ENCODE data around the gene RIMS1.

The RIMS1 gene

DNA sequence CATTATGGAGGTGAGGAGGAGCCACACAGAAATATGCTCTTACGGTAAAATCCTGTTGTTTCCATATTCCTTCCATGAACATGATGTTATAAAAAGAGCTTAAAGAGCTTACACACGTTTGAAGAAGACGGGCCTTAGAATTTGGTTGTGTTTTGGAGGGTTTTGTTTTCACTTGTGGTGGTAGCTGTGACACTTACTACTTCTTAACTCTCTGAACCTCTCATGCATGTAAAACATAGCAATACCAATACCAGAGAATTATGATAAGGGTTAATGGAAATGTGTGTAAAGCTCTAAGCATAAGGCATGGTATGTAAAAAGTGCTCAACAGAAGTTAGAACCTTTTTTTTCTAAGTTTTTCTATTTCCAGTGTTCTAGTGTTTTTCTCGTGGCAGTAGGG is 479.4 kb downstream of the RIMS1 start:
- DNase-seq = no peak

DNA sequence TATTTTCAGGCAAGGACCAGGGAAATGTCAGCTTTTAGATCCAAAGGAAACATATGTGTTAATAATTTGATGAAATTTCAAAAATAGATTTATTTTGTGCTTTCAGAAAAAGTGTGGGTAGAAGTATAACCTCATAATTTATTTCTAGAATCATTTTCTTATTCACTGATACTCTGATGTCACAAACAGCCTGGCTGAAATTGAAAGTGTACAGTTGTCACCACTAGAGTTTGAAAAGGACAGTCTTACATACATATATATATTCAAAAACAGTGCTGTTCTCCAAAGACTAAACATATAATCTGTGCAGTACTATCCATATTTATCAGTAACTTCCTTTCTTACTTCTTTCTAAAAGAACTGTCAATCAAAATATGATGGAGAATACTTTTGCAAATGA is 481.1 kb downstream of the RIMS1 start:
- DNase-seq = no peak

DNA sequence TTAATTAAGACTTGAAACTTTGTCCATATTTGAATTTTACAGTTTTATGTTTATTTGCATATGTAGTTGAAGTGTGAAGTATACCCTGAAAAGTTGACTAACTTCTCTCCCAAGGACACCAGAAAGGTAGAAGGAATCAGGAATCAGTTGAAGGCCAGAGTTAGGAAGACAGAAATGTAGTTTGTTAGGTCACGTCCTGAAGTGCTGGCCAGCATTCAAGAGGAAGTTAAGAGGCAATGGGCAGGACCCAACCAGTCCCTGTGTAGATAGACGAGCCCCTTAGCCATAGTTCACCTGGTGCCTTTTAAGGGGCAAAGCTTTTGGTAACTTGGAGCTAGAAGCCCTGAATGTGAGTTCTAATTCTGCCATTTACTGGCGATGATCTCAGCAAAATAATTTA is 485.1 kb downstream of the RIMS1 start:
- DNase-seq = no peak

DNA sequence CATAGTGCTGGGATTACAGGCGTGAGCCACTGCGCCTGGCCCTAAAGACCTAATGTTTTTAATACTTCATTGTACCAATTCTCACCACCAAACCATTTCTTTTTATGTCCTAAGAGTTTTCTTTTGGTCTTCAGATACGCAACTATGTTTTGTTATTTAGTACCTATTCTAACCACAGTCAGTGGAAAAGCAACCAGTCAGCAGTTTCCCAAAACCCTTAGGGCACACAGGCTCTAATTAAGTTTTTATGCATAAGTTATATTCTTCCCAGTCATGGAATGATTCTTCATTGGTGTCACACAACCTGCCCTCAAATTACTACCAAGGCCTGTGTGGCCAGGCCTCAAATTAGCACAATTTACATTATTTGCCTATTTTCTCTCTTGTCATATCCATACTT is 487.8 kb downstream of the RIMS1 start:
- DNase-seq = no peak

DNA sequence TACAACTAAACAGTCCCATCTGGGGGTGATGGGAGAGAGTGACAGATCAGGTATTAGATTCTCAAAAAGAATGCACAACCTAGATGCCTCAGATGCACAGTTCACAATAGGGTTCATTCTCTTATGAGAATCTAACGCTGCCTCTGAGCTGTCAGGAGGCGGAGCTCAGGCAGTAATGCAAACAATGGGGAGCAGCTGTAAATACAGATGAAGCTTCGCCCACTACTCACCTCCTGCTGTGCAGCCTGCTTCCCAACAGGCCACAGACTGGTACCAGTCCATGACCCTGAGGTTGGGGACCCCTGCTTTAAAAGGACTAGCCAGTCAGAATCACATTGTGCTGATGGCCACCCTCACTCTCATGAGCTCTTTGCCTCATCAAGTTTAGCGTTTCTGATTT is 488.5 kb downstream of the RIMS1 start:
- no peak for DNase-seq

DNA sequence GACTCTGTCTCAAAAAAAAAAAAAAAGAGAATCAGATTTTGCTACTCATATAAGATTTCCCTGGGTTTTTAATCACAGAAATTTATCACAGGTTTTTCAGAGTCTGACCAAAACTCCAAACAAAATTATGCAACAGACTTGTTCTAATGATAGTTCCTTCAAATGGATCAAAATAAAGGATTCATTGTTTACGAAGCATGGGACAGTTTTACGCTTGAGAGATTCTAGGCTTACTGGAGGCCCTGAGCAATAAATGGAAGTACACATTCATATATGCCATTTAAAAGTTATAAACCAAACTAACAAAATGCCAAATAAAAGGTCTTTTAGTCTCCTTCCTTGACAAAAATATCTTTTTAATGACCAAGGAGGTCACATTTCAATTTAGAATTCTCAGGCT is 490.4 kb downstream of the RIMS1 start:
- DNase-seq = no peak

DNA sequence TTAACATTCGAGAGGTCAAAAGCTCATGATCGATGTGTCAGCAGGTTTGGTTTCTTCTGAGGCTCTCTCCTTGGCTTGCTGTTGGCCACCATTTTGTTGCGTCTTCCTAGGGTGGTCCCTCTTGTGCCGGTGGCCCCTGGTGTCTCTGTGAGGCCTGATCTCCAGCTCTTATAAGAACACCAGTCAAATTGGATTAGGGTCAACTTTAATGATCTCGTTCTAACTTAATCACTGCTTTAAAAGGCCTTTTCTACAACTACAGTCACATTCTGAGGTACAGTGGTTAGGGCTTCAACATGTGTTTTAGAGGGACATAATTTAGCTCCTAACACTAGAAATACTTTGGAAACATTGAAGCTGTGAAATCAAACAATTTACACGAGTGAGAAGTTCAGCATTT is 494.7 kb downstream of the RIMS1 start:
- no peak for DNase-seq

DNA sequence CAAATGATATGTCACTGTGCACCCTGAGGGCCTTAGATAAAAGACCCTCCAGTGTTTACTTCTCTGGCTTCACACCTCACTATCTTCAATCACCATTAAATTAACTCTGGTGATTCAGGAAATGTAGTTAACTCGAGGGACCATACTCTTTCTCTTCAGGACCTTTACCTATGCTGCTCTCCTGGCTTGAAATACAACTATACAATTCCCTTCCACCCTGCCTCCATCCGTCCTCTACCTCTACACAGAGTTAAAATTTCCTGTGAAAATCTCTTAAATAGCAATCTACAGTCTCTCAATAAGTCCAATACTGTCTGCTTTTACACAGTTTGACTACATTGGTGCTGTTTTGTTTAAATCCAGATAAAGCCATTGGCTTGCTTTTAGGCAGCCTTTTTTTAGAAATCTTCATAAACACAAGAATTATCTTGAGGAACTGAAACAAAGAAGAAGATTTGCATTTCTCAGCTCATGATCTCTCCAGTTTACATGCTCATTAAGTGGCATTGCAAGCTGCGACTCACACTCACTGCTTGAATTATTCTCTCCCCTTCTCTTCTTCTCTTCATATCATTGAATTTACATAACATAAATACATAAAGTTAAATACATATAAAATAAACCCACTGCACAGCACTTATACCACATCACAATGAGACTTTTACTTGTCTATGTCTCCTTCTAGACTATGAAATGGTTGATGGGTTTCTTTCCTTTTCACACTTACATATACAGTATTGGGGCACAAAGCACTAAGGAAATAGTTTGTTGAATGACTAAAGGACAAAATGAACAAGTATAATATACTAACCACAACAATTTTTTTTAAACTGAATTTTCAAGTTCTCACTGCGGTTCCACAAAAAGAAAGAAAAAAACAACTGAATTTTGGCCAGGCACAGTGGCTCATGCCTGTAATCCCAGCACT is 496.5 kb downstream of the RIMS1 start:
- DNase-seq = no peak

DNA sequence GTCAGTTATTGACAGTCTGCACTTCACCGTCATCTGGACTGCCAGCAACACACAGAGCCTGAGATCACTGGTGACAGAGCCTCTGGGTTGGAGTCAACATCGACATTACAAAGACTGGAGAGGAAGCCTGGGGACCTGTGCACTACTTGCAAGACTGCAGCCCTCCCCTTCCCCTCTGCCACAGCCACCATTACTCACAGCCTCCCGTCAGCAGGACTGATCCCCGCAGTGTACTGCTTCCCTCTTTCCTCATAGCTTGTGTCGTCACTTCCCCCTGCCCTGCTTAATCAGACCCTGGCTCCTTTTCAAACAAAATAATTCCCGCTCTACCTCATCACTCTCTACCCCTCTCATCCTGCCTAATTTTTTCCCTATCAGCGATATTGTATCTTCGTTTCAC is 500.0 kb downstream of the RIMS1 start:
- DNase-seq = no peak

DNA sequence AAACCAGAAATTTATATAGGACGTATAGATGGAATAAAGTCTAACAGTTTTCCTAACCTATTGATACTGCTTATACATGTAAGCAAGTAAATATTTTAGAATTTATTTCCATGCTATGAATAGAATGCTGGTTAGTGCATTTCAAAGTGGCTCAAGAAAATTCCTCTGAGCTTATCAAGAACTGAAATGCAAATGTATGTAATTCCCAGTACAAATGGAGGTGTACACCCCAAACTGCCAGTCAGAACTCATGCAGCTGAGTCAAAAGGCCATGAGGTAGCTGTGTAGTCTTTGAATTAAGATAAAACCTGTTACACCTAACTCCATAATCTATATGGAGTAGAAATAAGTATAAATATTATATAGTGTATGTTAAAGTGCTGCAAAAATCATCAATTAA is 503.3 kb downstream of the RIMS1 start:
- no peak for DNase-seq

DNA sequence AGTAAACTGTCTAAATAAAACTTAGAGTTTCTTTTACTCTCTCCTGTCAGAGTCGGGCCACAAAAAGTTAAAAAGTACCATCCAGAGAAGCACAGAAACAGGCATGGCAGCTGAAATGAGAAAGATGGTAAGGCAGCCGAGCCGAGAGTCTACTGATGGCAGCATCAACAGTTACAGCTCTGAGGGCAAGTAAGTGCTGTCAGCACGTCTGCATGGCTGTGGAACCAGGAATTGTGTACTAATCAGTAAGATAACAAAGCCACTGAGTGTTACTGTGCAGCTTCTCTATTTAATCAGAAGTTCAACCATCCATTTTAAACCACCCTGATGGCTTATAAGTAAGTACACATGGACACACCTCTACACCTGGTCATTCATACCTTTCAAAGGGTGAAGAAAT is 504.2 kb downstream of the RIMS1 start:
- no peak for DNase-seq

DNA sequence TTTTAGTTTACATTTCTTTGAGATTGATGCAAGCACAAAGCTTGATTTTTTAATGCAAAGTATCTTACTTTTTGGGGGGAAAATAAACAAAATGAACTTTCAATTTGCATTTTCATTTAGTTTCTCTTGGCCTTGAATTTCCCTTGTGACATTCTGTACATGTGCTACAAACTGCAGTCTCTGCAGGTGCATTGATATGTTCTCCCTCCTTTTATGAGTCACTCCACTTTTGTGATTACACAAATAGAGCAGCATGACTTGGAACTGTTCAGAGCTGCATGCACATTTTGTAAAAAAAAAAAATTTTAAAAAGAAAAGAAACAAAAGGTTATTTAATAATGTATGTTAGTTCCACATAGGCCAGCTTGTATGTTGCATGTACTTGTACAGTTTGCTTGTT is 515.5 kb downstream of the RIMS1 start:
- no peak for DNase-seq

DNA sequence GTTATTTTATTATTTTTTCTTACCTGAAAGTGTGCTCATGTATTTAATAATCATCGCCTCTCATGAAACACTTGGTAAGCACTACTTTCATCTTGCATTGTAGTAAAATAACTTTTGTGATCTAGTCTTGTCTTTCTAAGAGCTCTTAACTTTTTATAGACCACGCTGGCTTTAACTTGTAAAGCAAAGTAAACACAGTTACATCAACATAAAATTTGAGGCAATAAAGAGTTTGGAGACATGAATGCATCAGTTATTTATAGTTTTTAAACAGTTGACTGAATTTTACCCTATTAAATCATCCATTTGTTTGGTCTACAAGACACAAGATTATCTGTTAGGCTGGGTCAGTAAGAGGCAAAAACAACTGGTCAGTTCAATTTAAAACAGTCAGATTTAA is 517.1 kb downstream of the RIMS1 start:
- DNase-seq = no peak

DNA sequence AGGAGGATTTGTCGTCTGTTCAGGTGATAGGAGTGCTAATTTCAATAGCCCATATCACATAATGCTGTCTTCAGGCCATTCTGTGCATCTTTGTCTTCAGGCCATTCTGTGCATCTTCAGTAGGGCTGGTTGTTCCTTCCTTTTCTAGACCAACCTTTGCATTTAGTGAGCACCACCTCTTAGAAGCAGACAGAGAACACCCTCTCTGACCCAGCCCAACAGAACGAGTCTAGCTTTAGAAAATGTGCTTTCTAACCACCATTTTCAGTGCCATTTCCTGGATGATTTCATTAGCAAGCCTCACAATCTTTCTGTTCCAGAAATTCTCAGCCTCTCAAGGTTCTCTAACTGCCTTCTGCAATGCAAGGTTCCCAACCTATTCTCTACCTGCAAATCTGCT is 520.2 kb downstream of the RIMS1 start:
- no peak for DNase-seq

DNA sequence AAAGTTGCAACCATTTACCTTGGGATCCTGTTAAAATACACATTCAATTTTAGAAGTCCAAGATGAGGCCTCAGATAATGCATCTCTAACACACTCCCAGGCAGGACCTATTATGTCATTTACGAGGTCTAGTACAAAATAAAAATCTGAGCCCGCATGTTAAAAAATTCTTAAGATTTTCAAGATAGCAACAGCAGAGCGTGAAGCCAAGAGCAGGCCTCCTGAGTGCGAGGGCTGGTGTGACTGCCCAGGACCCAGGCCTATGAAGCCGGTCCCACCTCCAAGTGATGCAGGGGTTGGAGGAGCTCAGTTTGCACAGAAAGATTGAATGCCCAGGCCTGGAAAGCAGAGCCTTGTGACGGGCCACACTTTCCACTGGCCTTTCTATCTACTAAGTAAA is 524.4 kb downstream of the RIMS1 start:
- no peak for DNase-seq

DNA sequence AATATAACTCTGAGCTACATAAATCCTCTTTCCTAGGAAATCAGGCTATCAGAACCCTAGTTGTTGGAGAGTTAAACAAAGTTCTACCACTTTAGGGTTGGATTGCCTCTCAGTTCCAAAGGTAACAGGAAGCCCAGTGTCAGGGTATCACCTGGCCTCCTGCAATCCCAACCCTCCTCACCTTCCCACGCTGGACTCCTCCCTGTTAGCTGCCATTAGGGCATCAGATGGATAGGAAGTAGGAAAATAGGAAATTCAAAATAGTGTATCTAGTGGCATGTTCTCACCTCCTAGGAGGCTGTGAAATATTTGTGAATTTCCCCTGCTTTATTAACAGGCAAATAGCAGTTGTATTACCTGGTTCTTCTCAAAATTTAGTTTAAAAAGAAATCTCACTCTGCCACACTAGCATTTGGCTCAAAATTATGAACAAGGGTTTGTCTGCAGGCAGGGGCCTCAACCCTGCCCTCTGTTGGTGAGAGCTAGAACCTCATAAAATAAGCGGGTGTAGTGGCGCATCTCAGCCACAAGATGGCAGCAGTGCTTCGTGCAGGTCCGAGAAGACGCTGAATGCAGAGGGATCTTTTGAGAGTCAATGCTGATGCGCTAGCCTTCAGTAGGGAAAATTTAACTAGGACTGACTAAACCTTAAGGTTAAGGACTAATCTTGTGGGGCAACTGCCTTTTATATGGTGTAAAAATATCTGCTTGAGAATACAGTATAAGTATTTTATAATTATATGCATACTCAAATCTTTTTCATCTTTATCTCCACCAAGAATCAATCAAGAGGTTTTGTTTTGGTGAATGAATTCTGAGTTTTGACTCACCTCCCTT is 525.7 kb downstream of the RIMS1 start:
- peak; percentile 63 for DNase-seq

DNA sequence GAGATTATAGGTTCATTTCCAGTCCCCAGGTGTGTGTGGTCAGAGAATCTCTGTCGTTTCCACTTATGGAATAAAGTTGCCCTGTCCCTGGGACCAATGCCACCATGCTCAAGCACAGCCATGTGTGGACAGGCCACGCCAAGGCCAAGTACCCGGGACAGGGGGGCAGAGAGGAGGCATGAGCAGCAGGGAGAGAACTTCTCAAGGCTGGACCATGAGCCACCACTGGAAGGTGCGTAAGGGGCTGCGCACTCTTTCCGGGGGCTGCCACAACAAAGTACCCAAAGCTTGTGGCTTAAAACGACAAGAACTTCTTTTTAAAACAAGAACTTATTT is 526.3 kb downstream of the RIMS1 start:
- DNase-seq = no peak

DNA sequence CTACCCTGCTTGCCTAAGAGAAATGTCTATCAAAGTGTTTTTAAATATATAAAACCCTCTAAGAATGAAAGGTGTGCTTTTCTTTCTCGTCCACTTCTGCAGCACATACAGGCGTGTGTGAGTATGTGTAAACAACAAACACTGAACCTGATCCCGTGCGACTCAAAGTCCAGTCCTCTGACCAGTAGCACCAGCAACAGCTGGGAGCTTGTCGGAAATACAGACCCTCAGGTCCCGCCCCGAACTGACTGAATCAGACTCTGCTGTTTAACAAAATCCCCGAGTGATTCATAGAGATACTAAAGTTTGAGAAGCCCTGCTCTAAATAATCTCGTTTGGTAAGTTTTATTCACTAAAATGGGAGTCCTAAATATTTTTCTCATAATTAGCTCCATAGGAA is 527.5 kb downstream of the RIMS1 start:
- no peak for DNase-seq

DNA sequence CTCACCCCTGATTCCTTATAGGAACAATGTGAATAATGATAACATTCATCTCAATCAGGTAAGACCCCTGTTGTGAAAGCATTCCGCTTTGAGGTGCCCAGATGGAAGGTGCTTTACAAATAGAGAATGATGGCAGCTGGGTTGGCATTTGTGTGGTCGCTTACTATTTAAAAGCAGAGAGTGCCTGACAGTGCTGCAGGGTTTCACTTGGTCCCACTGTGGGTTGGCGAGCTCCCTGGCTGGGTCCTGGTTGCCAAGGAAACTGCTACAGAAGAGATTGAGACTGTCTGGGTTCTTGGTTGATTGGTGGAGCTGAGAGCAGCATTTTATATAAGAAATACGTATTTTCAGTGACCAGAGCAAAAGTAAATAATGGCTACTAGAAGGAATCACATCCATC is 528.3 kb downstream of the RIMS1 start:
- no peak for DNase-seq

DNA sequence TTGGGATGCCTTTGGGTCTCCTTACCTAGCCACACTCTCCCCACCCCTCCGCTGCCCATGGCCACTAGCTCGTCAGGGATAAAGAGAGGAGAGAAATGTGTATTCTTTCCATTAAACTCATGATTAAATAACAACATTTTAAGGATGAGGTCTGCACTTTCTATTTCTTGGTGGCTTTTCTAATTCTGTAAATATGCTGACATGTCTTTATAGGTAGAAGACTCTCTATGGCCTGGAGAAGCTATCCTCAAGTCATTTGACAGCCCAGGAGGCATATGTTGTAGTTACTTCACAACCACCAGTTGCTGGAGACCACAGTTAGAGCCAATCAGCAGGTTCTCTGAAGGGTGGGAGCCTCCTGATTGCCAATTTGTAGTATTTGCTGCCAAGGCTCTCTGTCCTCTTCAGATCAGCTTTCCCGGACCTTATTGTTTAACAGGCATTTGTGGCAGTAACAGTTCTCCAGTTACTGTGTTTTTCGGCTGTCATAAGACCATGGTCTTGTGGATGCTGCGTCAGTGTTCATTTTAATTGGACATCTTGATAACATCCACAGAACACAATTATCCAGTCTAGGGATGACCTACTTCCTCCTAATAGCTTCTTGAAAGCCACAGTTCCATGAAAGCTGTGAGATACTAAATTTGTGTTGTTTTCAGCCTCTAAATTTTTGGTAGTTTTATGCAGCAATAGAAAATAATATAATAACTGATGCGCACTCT is 530.6 kb downstream of the RIMS1 start:
- no peak for DNase-seq

DNA sequence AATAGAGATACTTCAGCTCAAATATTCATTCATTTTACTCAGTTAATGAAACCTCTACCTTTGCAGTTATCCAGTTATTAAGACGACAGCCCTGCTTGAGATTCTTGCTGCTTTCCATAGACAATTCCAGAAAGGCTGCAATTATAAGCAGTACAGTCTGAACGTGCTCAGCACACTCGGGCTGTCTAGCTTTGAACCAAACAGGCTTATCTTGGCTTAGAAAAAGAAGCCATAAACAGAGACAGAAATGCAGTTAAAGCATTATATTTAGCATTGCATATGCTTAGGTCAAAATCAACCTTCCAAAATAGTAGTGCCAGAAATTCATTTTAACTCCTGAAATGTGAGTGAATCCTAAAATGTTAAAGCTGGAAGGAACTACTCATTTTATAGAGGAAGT is 531.4 kb downstream of the RIMS1 start:
- DNase-seq = no peak

DNA sequence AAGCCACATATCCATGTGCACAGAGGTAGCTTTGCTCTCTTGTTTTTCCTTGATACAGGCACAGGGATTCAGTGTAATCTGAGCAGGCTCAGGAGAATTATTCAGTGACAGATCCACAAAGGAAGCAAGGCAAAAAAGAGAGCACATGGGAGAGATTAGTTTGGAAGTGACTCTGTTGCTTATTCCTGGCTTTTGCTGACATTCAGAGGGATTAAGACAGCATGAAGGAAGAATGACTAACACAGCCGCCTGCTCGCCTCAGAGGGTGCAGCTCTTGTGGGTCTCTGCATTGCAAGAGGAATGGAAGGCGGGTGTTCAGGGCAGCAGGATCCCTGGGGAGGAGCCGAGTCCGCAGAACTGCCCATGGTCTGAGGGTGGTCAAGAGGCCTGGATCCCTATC is 532.1 kb downstream of the RIMS1 start:
- DNase-seq = no peak

DNA sequence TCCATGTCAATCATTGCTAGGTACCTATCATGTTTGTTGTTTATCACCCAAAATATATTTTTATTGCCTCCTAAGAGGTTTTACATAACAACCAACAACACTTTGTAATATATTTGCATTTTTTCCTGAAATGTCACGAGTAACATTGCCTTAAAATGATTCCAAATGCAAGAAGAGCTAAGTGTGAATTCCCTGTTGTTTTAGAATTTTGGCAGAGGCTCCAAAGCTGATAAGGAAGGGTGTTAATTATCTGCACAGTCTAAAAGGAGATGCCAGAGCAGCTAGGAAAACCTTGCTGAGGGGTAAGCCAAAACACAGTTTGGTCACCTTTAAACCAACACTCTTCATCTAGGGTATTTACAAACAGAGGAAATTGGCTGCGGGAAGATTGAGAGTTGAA is 533.6 kb downstream of the RIMS1 start:
- DNase-seq = no peak

DNA sequence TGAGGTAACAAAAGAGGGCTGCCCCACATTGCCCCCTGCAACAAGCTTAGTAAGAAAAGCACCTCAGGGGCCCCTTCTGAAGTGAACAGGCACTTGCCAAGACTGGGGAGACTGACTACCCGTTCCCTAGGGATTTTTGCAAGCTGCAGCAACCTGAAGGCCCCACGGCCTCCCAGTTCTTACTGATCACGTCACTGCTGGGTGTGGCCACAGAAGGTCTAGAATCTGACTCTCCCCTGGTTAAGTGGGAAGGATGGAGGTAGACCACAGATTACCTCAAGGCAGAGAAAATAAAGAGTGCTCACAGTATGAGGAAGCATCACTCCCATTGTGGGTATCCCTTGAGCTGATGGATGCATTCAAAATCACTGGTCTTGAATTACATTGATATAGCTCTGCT is 534.1 kb downstream of the RIMS1 start:
- no peak for DNase-seq
